PC-9 (cell line): Measurements from ENCODE around the gene LRFN5.

ENCODE experiments used
- CTCF ChIP-seq: fragments of 200-600 bp; sonication (generic); conservative IDR thresholded peaks from 2 replicates; pipeline ENCODE4 v1.6.1; 2017; ENCODE audit warnings: mixed run types, antibody characterized with exemption, mild to moderate bottlenecking, moderate library complexity
- EZH2 ChIP-seq: fragments of 200-600 bp; sonication (generic); IDR thresholded peaks from 2 replicates; pipeline ENCODE4 v1.8.0; 2017; ENCODE audit warnings: antibody characterized with exemption, low read depth

- no peak for TF ChIP-seq CTCF
- no peak for TF ChIP-seq EZH2
These were observed 292.7 kb downstream of the LRFN5 start for GRCh38 chr14:41899416-41899815.
